DOHH2 (cell line): ENCODE data around the gene SMPD2.

Experiments used
- CTCF ChIP-seq: fragments of 200-600 bp; sonication (generic); IDR thresholded peaks from one replicate; pipeline ENCODE4 v1.5.1; 2014; ENCODE audit warnings: antibody characterized with exemption, mild to moderate bottlenecking, low read depth, low read length; ENCODE audit not compliant: poor library complexity, severe bottlenecking
- EZH2phosphoT487 ChIP-seq: fragments of 200-600 bp; sonication (generic); IDR thresholded peaks from 2 replicates; pipeline ENCODE4 v1.6.1; 2017; ENCODE audit warnings: borderline replicate concordance, mild to moderate bottlenecking, antibody characterized with exemption, low read length, moderate library complexity, mixed read lengths

GRCh38 chr6:109483735-109484057, 43.2 kb downstream of the SMPD2 start:
- TF ChIP-seq CTCF (no peak), EZH2phosphoT487 (no peak)
